ENCODE data around the gene TK1.
"Not testable (repeated sequence)": the region's sequence is repeated elsewhere in the genome, so short reads cannot be mapped to it uniquely, and the experiment has no call there.

Gene TK1

GRCh38 chr17:78186692-78187595 is at the start of gene TK1, which contains the start of gene AFMID:
TK1 (minus strand) TSS chr17:78187052; CDS start chr17:78186994, 58 bp downstream.
AFMID (plus strand) TSS chr17:78187362; CDS start chr17:78187371, 9 bp downstream.
- TF ChIP-seq, protein P1, sequence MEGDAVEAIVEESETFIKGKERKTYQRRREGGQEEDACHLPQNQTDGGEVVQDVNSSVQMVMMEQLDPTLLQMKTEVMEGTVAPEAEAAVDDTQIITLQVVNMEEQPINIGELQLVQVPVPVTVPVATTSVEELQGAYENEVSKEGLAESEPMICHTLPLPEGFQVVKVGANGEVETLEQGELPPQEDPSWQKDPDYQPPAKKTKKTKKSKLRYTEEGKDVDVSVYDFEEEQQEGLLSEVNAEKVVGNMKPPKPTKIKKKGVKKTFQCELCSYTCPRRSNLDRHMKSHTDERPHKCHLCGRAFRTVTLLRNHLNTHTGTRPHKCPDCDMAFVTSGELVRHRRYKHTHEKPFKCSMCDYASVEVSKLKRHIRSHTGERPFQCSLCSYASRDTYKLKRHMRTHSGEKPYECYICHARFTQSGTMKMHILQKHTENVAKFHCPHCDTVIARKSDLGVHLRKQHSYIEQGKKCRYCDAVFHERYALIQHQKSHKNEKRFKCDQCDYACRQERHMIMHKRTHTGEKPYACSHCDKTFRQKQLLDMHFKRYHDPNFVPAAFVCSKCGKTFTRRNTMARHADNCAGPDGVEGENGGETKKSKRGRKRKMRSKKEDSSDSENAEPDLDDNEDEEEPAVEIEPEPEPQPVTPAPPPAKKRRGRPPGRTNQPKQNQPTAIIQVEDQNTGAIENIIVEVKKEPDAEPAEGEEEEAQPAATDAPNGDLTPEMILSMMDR (IDR thresholded peaks at IDR 0.05; ENCODE audit: borderline replicate concordance, control extremely low read depth, extremely low read depth, insufficient read depth, missing control alignments), result peak; percentile 35
- DNase-seq (ENCODE audit: low spot score), result peak; percentile 100
- in situ Hi-C loops (cut with MboI; ENCODE audit: low sequenced_read_pairs, unreplicated experiment), result no loop called here

GRCh38 chr17:78235885-78236284 is 49.0 kb upstream of the TK1 start:
- in situ Hi-C loops (cut with MboI; ENCODE audit: low sequenced_read_pairs, unreplicated experiment), result no loop called here
- no peak for DNase-seq (ENCODE audit: low spot score)
- TF ChIP-seq, protein P1 (IDR thresholded peaks at IDR 0.05; ENCODE audit: borderline replicate concordance, control extremely low read depth, extremely low read depth, insufficient read depth, missing control alignments), result no peak

DNA sequence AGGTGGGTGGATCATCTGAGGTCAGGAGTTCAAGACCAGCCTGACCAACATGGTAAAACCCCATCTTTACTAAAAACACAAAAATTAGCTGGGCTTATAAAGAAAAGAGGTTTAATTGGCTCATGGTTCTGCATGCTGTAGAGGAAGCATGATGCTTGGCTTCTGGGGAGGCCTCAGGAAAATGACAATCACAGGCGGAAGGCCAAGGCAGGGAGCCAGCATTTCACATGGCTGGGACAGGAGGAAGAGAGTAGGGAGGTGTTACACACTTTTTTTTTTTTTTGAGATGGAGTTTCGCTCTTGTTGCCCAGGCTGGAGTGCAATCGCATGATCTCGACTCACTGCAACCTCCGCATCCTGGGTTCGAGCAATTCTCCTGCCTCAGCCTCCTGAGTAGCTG is 48.2 kb upstream of the TK1 start:
- in situ Hi-C loops (cut with MboI; ENCODE audit: low sequenced_read_pairs, unreplicated experiment); DNase-seq (ENCODE audit: low spot score): not testable (repeated sequence)

DNA sequence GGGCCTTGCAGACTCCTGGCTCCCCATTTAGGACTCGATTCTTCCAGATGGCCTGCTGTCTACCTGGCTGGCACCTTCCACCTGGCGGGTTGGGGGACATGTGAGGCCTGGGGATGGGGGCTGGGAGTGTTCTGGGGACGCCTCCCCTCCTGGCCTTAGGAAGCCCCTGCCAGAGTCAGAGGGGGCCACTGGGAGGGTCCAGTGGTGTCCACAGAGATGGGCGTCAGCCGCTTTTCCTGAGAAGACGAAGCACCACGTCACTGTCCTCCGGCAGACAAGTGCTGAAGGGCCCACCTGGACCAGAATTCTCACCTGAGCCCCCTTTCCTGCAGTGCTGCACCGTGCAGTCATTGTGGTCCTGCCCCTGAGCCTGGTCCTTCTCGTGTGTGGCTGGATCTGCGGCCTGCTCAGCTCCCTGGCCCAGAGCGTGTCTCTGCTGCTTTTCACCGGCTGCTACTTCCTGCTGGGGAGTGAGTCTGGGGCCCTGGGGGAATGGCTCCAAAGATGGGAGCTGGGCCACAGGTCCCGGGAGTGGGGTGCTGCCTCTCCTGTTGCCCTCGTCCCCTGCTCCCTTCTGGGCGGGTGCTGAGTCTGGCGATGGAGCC is 47.5 kb upstream of the TK1 start:
- no peak for DNase-seq (ENCODE audit: low spot score)
- in situ Hi-C loops (cut with MboI; ENCODE audit: low sequenced_read_pairs, unreplicated experiment), result no loop called here
- TF ChIP-seq, protein P1 (IDR thresholded peaks at IDR 0.05; ENCODE audit: borderline replicate concordance, control extremely low read depth, extremely low read depth, insufficient read depth, missing control alignments), result no peak

GRCh38 chr17:78233678-78234077 is 46.8 kb upstream of the TK1 start:
- in situ Hi-C loops (cut with MboI; ENCODE audit: low sequenced_read_pairs, unreplicated experiment), result no loop called here
- no peak for DNase-seq (ENCODE audit: low spot score)
- TF ChIP-seq, protein P1 (IDR thresholded peaks at IDR 0.05; ENCODE audit: borderline replicate concordance, control extremely low read depth, extremely low read depth, insufficient read depth, missing control alignments), result no peak

- in situ Hi-C loops (cut with MboI; ENCODE audit: low sequenced_read_pairs, unreplicated experiment), result no loop called here
- DNase-seq (ENCODE audit: low spot score), result peak; percentile 50
- TF ChIP-seq, protein P1 (IDR thresholded peaks at IDR 0.05; ENCODE audit: borderline replicate concordance, control extremely low read depth, extremely low read depth, insufficient read depth, missing control alignments), result no peak
Measured at GRCh38 chr17:78232859-78233173, 46.0 kb upstream of the TK1 start.

Measured in GM13976 (cell line).